CMK (cell line): ENCODE measurements around the gene INAFM2.

Experiments used
- DNase-seq: peaks from one replicate; pipeline ENCODE4 v3.0.0-alpha.2; 2010; ENCODE audit warnings: low read depth

INAFM2 gene

GRCh38 chr15:40344631-40345120 is 21.2 kb downstream of the INAFM2 start:
- DNase-seq, result no peak

- no peak for DNase-seq
These were observed 21.9 kb downstream of the INAFM2 start for GRCh38 chr15:40345225-40345866.

DNA sequence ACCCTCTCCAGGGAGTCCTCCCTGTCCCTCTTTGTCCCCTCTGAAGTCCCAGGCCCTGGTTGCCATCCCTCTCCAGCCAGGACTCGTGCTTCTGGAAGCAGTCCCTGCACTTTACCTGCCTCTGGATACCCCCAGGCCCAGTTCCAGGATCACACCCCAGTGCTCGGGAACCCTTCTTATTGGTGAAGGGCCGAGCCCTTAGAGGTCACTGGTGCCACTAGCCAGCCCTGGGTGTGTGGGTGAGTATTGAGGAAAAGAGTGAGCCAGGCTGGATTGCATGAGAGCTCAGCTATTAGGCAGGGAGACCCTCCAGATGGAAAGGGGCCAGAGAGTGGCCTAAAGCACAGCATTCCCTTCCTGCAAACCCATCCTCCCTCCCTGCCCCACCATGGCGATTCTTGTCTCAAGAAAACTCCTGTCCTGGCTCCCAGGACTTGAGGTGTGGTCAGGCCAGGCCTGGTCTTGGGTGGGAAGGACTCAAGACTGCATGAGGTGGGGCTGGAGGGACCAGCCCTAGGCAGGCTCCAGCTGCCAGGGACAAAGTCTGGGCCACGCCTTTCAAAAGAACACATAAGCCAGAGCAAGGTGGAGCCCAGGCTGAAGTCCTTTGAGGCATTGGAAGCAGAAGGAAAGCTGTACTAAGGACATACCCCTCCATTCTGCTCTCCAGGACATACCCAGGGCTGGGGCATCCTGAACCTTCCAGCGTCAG is 22.5 kb downstream of the INAFM2 start:
- DNase-seq, result no peak

- DNase-seq, result no peak
These were observed 23.4 kb downstream of the INAFM2 start for GRCh38 chr15:40346579-40347558.

- no peak for DNase-seq
These were observed 24.3 kb downstream of the INAFM2 start for GRCh38 chr15:40347559-40348473.

DNA sequence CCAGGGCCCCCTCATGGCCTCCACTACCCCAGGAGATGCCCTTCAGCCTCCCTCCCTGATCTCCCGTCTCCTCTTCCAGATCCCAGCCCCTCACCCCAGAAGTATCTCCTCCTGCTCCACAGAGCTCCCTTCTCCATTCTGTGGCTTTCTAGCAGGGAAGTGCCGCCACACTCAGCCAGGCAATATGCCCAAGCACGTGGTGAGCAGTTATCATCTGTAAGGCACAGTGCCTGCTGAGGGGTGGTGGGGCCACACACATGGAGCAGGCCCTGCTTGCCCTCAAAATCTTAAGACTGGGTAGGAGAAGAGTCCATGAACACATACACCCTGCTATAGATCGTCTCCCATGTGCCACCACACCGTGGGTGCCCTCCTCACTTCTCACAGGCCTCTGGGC is 25.0 kb downstream of the INAFM2 start:
- no peak for DNase-seq

DNA sequence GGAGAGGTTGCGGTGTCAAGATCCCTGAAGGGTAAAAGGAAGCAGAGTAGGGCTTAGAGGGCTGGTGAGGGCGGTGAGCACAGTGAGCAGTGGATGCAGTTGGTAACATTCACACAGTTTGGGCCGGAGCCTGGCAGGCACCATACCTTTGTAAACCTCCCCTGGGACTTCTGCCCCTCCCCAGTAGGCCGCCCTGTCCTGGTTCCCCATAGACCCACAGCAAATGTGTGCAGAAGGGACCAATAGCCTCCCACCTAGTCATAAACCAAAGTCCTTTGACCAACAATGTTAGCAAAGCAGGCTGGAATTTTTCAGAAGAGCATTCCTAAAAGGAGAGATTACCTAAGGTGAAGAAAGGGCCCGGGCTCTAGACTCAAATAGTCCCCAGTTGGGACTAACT is 25.7 kb downstream of the INAFM2 start:
- no peak for DNase-seq

- DNase-seq, result no peak
These were observed 28.9 kb downstream of the INAFM2 start for GRCh38 chr15:40352281-40352901.

DNA sequence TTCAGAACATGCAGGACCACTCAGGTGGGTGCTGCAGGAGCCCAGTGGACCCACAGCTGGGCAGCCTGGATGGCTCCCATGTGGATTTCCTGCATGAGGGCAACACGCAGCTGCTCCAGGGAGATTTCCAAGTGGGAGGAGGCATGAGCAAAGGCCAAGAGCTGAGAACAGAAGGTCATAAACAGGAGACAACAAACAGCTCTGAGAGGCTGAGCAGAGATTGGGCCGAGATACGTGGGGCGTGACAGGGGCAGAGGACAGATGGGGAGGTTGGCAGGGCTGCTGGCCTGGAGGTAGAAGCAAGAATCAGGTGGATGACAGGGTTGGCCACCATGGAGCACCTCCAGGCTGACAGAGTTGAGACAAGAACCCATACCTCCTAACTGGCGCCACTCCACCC is 30.2 kb downstream of the INAFM2 start:
- no peak for DNase-seq

DNA sequence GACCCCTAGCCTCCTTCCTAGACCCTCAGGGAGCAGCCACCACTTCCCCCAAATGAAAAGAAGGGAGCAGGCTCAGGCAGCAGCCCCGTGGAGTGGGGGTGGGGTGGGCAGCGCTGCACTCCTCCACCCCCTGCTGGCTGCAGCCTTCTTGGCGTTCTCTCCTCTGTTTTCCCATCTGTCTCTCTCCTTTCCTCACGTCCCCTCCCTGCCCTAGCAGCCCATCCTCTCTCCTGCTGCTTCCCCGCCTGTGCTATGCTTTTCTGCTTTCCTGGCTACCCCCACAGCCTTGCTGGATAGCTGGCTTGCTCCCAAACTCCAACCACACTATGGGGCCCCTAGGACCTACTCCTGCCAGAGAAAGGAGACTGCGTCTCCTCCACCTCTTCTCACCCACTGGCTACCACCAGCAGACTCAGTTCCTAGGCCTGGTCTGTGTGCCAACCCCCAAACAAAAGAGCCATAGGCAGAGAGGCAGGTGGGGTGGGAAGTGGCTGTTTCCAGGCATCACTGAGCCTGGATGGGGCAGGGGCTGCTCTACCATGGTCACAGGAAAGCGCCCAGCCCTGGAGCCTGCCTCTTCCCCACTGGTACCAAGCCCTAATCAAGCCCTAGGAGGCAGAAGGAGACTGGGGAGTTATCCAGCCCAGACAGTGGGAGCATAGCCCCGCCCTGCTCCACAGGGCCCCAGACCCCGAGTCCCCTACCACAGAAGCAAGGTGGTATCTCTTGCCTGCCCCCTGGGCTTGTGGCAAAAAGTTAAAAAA is 31.1 kb downstream of the INAFM2 start:
- DNase-seq, result no peak

DNA sequence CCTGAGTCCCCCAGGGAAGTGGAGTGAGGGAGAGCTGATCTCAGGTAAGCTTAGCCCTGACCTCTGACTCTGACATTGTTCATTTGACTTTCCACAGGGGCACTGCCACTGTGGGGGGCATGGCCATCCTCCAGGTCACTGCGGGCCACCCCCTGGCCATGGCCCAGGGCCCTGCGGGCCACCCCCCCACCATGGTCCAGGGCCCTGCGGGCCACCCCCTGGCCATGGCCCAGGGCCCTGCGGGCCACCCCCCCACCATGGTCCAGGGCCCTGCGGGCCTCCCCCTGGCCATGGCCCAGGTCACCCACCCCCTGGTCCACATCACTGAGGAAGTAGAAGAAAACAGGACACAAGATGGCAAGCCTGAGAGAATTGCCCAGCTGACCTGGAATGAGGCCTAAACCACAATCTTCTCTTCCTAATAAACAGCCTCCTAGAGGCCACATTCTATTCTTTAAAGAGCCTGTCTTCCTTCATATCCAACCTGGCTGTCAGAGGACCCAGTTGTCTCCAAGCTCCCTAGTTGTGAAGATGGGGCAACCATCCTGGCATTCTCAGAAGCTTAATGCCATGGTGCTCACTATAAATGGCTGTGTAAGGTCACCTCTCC is 32.6 kb downstream of the INAFM2 start:
- no peak for DNase-seq

DNA sequence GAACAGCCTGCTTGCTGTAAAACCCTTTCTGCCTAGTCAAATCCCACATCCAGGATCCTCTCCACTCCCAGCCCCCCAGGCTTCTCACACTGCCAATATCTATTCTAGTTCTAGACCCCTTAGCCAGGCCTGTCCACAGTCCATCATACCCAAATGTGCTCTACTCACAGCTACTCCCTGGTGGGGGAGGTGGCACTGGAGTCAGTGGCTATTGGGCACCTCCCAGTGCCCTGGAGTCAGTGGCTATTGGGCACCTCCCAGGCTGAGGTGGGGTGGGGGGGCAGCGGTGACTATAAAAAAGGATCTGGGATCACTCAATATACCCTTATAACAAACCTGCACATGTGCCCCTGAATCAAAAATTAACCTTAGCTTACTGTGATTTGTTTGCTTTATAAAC is 33.8 kb downstream of the INAFM2 start:
- no peak for DNase-seq

DNA sequence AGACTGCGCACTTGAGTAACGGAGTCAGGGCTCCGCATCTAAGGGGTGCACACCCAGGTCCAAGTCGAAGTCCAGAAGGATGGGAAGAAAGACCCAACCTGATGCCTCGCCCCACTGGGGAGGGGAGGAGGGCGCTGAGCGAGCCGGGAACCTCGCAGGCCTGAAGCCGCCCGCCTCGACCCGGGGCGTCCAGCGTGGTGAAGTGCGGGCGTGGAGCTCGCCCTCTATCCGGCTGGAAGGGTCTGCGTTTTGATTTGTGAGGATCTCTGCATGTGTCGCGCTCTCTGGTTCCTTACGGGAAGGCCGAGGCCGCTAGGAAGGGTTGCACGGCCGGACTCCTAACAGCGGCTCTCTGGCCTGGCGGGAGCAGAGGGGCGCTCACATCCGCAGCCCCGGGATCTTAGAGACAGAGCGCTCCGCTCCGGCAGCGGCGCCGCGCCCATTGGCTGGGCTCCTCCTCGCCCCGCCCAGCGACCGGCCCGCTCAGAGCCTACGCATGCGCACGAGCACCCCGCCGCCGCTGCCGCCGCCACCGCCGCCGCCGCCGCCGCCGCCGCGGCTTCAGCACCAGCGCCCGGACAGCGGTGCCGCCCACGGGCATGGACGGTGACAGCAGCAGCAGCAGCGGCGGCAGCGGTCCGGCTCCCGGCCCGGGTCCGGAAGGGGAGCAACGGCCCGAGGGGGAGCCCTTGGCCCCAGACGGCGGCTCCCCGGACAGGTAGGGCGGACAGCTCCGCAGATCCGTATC is 34.4 kb downstream of the INAFM2 start, which contains the start of gene DISP2:
Gene DISP2 (plus strand): TSS at position 497 of the 748 bp plus-strand sequence. CDS start 103 bp downstream, at position 600.
- DNase-seq, result no peak

- DNase-seq, result no peak
These were observed 35.2 kb downstream of the INAFM2 start for GRCh38 chr15:40358471-40359353.

- DNase-seq, result no peak
These were observed 36.5 kb downstream of the INAFM2 start for GRCh38 chr15:40360015-40360414.

DNA sequence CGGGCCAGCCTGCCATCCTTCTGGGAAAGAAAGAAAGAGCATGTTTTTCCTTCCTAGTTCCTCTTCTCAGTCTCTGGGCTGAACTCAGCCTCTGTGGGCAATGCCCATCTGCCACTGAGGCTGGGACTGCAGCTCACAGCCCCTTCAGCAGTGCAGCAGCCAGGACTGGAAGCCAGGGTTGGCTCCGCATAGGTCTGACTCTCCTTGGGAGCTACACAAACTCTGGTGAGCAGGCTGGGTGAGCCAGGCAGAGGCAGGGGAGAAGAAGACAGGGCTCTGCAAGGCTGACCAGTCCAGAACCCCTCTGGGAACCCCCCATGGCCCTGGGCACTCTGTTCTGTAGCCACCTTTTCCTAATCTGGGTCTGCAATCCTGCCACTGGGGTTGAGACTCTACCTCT is 38.1 kb downstream of the INAFM2 start:
- no peak for DNase-seq

DNA sequence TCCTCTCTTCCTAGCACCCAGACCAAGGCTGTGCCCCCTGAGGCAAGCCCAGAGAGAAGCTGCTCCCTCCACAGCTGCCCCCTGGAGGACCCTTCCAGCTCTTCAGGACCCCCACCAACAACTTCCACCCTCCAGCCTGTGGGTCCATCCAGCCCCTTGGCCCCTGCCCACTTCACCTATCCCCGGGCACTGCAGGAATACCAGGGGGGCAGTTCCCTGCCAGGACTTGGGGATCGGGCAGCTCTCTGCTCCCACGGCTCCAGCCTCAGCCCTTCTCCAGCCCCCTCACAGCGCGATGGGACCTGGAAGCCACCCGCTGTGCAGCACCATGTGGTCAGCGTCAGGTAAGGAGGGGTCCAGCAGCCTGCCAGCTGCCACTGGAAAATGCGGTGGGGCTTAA is 40.1 kb downstream of the INAFM2 start:
- DNase-seq, result no peak

DNA sequence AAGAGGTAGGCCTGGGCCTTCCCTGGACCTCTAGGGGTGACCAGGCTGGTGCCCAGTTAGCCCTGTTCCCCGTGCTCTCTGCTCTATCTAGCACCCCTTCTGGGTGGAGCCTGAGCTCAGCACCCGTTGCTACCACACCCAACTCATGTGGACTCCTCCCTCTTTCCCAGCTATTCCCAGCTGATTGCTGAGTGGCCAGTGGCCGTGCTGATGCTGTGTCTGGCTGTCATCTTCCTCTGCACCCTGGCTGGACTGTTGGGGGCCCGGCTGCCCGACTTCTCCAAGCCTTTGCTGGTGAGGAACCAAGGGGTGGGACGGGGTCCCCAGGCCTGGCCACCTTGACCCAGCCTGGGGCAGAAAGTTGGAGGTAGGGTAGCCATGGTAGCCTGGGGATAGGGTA is 40.8 kb downstream of the INAFM2 start:
- no peak for DNase-seq
